ENCODE data around the gene ZNF343.
"Not testable (repeated sequence)": the region's sequence is repeated elsewhere in the genome, so short reads cannot be mapped to it uniquely, and the experiment has no call there.

Gene ZNF343

GRCh38 chr20:2520617-2521016 lies 11.9 kb upstream of the ZNF343 start:
- no peak for FAIRE-seq

- FAIRE-seq = no peak
These were observed 10.5 kb upstream of the ZNF343 start for GRCh38 chr20:2519115-2519809.

DNA sequence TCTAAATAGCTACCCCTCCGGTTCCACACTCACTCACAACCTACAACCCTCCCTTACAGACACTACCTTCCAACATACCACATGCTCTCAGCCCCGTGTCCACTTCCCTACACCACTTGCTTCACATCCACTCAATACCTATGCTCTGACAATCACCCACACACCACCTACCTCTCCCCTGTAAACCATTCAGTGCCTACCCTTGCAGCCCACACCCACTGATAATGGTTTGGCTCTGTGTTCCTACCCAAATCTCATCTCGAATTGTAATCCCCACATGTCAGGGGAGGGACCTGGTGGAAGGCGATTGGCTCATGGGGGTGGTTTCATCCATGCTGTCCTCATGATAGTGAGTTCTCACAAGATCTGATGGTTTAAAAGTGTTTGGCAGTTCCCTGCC lies 9.8 kb upstream of the ZNF343 start:
- no peak for FAIRE-seq

GRCh38 chr20:2518096-2518495 lies 9.4 kb upstream of the ZNF343 start:
- no peak for FAIRE-seq

DNA sequence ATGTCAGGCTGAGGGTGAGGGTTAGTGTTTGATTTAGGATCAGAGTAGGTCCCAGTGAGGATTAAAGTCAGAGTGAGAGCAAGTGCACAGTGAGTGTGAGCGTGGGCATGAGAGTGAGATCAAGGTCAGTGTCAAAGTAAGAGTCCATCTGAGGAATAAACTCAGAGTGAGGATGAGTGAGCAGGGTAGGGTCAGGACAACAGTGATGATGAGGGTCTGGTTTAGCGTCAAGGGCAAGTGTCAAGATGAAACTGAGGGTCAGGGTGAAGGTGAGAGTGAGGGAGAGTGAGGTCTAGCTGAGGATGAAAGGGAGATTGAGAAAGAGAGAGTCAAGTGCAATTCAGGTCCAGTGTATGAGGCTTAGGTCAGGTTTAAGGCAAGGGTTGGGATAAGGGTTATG lies 7.7 kb upstream of the ZNF343 start:
- no peak for FAIRE-seq

GRCh38 chr20:2515203-2515602 lies 6.5 kb upstream of the ZNF343 start:
- no peak for FAIRE-seq

DNA sequence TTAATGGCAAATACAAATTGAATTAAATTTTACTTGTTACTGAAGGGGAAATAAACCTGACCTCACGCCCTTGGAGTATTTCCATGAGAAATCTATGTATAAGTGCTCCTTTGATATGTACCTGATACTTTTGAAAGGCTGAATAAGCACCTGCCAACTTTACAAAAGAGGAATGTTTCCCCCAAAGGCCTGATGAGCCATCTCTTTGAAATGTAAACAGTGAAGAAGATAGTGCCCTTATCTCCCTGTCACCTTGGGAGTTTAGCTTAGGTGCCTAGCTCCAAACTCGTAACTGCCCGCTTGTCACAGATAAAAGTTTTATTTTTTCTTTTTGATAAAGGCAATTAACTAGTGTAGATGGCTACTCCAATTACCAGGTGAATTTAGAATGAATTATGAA lies 1.1 kb upstream of the ZNF343 start:
- no peak for FAIRE-seq

DNA sequence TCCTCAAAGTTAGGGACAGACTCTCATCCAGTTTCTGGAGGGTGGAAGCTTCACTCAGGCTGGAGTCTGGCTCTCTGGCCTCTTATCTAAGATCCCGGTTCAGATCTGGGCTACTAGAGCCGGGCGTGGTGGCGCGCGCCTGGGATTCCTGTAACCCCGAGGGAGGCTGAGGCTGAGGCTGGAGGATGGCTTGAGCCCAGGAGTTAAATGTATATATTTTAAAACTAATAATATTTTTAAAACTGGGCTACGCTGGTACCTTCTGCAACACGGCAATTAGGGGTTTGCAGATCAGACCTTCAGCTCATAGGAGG lies 710 bp upstream of the ZNF343 start:
- no peak for FAIRE-seq

DNA sequence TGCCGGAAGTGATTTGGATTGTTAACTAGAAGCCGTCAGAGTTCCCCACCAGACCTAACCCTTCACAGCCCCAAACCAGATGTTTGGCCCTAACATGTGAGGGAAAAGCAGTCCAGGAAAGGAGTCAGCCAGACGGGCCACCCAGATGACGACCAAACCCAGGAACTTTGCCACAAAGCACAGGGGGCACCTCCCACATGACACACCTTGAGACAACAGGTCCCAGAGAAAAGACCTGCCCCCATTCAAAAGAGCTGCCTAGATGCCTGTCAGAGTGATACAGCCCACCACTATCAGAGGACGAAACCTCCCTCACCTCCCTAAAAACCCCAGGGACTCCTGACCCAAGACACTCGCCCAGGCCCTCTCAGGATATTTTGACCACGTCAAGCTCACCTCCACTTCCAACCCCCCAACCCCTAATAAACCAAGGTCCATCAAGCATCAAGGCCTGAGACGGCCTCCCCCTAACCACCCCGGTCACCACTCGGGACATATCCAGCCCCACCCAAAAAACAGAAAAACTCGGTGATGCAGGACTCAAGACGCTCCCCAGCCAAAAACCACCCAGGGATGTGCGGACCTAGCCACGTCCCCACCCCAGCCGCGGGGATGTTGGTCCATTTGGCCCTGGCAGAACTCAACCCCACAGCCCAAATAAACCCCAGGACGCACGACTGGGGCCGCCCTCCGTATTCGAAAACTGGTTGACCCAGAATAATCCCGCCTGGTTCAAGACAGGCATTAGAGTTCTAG lies 662 bp downstream of the ZNF343 start:
- FAIRE-seq = no peak

GRCh38 chr20:2507464-2507863 lies 1.3 kb downstream of the ZNF343 start:
- no peak for FAIRE-seq

DNA sequence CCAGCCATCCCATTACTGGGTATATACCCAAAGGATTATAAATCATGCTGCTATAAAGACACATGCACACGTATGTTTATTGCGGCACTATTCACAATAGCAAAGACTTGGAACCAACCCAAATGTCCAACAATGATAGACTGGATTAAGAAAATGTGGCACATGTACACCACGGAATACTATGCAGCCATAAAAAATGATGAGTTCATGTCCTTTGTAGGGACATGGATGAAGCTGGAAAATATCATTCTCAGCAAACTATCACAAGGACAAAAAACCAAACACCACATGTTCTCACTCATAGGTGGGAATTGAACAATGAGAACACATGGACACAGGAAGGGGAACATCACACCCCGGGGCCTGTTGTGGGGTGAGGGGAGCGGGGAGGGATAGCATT lies 2.3 kb downstream of the ZNF343 start:
- not testable (repeated sequence) for FAIRE-seq

- FAIRE-seq = not testable (repeated sequence)
These were observed 3.9 kb downstream of the ZNF343 start for GRCh38 chr20:2504803-2505202.

GRCh38 chr20:2502808-2503384 lies 5.8 kb downstream of the ZNF343 start:
- not testable (repeated sequence) for FAIRE-seq

DNA sequence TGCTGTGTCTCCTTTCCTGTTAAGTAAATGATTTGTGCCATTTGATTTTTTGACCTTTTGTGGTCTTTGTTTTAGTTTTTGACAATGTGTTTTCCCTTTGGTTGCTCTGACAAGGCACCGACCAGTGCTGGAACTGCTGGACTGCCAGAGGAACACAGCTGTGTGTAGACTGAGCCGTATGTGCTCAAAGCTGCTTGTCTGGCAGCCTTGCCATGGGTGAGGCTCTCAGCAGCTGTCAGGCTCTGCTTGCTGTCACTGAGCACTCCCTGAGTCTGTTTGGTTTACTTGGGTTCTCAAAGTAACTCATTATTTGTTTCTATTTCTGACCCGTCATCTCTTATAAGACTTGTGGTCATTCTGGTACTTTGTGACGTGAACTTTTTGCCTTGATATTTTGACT lies 23.1 kb downstream of the ZNF343 start:
- no peak for FAIRE-seq

- FAIRE-seq = no peak
These were observed 23.6 kb downstream of the ZNF343 start for GRCh38 chr20:2485080-2485479.

DNA sequence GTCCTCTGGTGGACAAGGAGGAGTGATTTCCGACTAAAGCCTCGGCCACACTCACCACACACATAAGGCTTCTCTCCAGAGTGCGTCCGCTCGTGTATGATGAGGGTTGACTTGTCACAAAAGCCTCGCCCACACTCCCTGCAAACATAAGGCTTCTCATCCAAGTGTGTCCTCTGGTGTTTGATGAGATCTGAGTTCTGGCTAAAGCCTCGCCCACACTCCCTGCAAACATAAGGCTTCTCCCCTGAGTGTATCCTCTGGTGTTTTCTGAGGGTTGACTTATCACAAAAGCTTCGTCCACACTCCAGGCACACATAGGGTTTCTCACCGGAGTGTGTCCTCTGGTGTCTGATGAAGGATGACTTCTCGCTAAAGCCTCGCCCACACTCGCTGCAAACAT lies 25.2 kb downstream of the ZNF343 start:
- FAIRE-seq = no peak

DNA sequence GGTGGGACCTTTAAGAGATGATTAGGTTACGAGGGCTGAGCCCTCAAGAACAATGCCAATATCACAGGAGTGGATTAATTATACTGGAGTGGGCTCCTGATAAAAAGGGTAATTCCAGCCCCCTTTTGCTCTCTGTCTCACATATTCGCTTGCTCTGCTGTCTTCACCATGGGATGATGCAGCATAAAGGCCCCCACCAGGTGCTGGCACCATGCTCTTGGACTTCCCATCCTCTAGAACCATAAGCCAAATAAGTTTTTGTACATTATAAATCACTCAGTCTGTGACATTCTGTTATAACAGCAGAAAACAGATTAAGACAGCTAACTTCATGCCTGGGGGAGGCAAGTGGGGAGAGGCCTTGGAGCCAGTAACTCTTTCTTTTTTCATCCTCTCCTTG lies 28.3 kb downstream of the ZNF343 start:
- no peak for FAIRE-seq

DNA sequence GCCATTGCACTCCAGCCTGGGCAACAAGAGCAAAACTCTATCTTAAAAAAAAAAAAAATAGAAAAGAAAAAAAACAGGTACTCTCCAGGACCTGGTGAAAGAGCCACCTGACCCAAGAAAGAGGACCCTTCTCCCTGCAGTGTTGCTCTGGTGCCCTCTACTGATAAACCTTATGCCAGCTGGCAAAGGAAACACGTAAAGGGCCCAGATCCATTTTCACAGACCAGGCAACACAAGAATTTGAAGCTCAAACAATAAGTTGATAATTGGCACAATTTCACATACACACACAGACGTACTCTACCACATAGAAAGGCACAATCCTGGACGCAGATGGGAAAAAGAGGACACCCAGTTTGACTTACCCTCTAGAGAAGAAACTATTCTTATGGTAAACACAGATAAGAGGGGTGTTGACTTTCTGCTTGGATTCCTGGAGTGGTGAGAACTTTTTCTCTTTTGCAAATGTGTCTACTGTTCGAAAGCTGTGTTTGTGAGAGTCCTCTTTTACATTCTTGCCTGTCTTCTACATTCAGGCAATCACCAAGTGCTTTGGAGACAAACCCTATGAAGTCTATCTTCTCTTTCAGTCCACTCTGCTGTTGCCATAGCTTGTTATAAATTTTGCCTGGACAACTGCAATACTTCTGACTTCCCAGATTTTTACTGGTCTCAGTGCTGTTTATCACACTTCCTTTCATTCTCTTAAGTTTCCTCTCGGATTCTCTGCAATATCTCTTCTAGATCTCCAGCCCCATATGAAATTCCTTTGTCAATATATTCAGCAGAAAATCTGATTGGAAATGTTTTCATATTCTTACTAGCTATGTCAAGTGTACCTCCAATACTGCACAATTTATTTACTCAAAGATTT lies 31.7 kb downstream of the ZNF343 start:
- no peak for FAIRE-seq

GRCh38 chr20:2475850-2476741 lies 32.6 kb downstream of the ZNF343 start:
- FAIRE-seq = no peak

- FAIRE-seq = no peak
These were observed 35.2 kb downstream of the ZNF343 start for GRCh38 chr20:2473516-2473915.

DNA sequence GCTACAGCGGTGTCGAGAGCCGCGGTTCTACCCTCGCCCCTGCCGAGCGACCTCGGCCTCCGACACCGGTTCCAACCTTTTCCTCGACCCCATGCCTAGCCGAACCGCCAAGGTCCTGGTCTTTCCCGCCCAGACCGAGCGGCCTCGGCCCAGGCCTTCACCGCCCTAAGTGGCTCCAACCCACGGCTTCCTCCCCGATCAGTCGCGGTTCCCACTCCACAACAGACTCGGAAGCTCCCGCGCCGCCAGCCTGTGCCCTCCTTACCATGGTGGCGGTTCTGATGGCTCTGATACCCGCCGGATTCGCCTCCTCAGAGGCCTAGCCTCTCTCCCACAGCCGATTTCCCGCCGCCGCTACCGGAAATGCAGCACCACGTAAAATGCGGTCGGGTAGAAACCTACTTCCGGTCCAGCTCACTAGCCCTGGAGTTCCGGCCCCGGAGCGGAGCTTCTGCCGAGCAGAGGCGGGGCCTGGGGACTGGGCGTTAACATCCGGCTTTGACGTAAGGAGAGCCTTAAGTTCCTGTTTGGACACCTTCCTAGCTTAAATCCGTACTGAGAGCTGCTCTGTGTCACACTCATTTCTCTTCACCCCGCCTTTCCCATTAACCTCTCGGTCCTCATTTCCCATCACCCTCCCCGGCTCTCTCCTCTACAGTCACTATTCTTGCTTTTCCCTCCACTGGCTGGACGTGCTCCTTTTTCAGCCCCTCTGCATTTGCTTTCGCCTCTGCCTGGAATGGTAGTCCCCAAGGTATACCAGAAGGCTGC lies 38.1 kb downstream of the ZNF343 start, which contains the start of gene SNRPB:
Gene SNRPB (minus strand): TSS at position 367 of the 771 bp plus-strand sequence. CDS start 99 bp downstream, at position 268.
- FAIRE-seq = peak; percentile 98
